GM12878 (cell line): ENCODE data around the gene GGCT. TPM values are rescaled to one million over a fixed set of nuclear protein-coding genes. Genes with fewer than 3 reads are reported as not detected.

Experiments used
- ATAC-seq: fragments of 200-7000 bp; cut with Tn5 transposase; 3 replicates; pipeline ENCODE4 v1.9.1; 2020; ENCODE audit warnings: mild to moderate bottlenecking, moderate library complexity
- BruUV-seq: library from RNA; stranded (reverse); fragments of 400-500 nt; replicated peaks from 2 replicates; lab custom pipeline; 2021; lab: Mats Ljungman, UMichigan
- CTCF ChIA-PET: fragments of 300-600 bp; sonication (Branson Sonifier 250); formaldehyde crosslinking; extraction: SDS; loops from one replicate; lab custom pipeline; 2021; ENCODE audit warnings: inconsistent platforms; lab: Yijun Ruan, JAX
- POLR2A ChIA-PET: fragments of 350-600 bp; formaldehyde crosslinking; extraction: SDS; loops from one replicate; lab custom pipeline; 2021; ENCODE audit warnings: inconsistent platforms; lab: Charles Lee
- RAD21 ChIA-PET: fragments of 300-600 bp; sonication (Branson Sonifier 250); formaldehyde crosslinking; loops from one replicate; lab custom pipeline; 2023; ENCODE audit warnings: antibody characterized with exemption; ENCODE audit not compliant: unreplicated experiment; lab: Charles Lee
- SMC1A ChIA-PET: fragments of 300-600 bp; sonication (Branson Sonifier 250); formaldehyde crosslinking; loops from one replicate; lab custom pipeline; 2023; ENCODE audit not compliant: unreplicated experiment, uncharacterized antibody; lab: Charles Lee
- DNase-seq: peaks from one replicate; pipeline ENCODE4 v3.0.0-alpha.2; 2011; ENCODE audit warnings: low read depth, low spot score
- FAIRE-seq: peaks from 3 replicates; lab custom pipeline; 2011; peaks lifted over from hg19 to GRCh38; lab: Jason Lieb, UNC
- H2AFZ ChIP-seq: 2 replicates; pipeline ENCODE4 v1.6.0; 2011; ENCODE audit warnings: low read depth, low read length, control low read depth; ENCODE audit not compliant: control insufficient read depth
- H3K27ac ChIP-seq: 2 replicates; pipeline ENCODE4 v1.5.1; 2011; ENCODE audit warnings: control low read depth; ENCODE audit not compliant: control insufficient read depth, insufficient read depth
- H3K27me3 ChIP-seq, 2 experiments: replicated peaks in 1 of 2; 2 replicates each; pipeline versions ENCODE4 v1.6.0 to v1.6.1; 2011; ENCODE audit warnings: low read length in 1 of 2; ENCODE audit not compliant: control insufficient read depth in 2 of 2, insufficient read depth in 2 of 2
- H3K36me3 ChIP-seq, 2 experiments: 2 replicates each; pipeline ENCODE4 v1.5.1; 2011; ENCODE audit warnings: low read length in 1 of 2; ENCODE audit not compliant: control insufficient read depth in 2 of 2, insufficient read depth in 2 of 2
- H3K4me1 ChIP-seq: 2 replicates; pipeline ENCODE4 v1.6.1; 2011; ENCODE audit warnings: mild to moderate bottlenecking, low read length, moderate library complexity, mixed read lengths; ENCODE audit not compliant: control insufficient read depth, insufficient read depth
- H3K4me2 ChIP-seq: 2 replicates; pipeline ENCODE4 v1.6.0; 2011; ENCODE audit warnings: control low read depth; ENCODE audit not compliant: control insufficient read depth, insufficient read depth
- H3K4me3 ChIP-seq: fragments of 200-600 bp; sonication (generic); 2 replicates; pipeline ENCODE4 v1.5.1; 2016
- H3K79me2 ChIP-seq: 2 replicates; pipeline ENCODE4 v1.6.0; 2011; ENCODE audit warnings: low read length; ENCODE audit not compliant: control insufficient read depth, insufficient read depth
- H3K9ac ChIP-seq: 2 replicates; pipeline ENCODE4 v1.8.0; 2011; ENCODE audit warnings: low read length, control low read depth, mixed read lengths; ENCODE audit not compliant: control insufficient read depth, insufficient read depth
- H3K9me3 ChIP-seq: replicated peaks from 3 replicates; pipeline ENCODE4 v1.5.1; 2011; ENCODE audit warnings: mild to moderate bottlenecking, low read length; ENCODE audit not compliant: control insufficient read depth, insufficient read depth
- H4K20me1 ChIP-seq: 2 replicates; pipeline ENCODE4 v1.6.0; 2011; ENCODE audit not compliant: control insufficient read depth, insufficient read depth
- MEF2B ChIP-seq: fragments of 450-650 bp; IDR thresholded peaks from 2 replicates; pipeline ENCODE4 v1.6.1; 2018; ENCODE audit warnings: mild to moderate bottlenecking, moderate library complexity; ENCODE audit not compliant: partially characterized antibody, poor library complexity, severe bottlenecking
- WGBS: methylation state at CpG from one replicate; pipeline ENCODE4 v1.1.6; 2016; ENCODE audit warnings: low lambda C conversion rate; ENCODE audit not compliant: insufficient replicate concordance, insufficient coverage; ENCODE audit errors: missing lambda C conversion rate; 5-methylcytosine and 5-hydroxymethylcytosine counted together
- in situ Hi-C: fragments of 300-500 bp; cut with MboI; formaldehyde crosslinking; loops from 9 replicates; pipeline ENCODE4 v1.14.3; 2018; ENCODE audit warnings: mixed read lengths
- intact Hi-C: fragments of 100-400 bp; cut with micrococcal nuclease; formaldehyde crosslinking; loops from one replicate; pipeline ENCODE4 v1.14.2; 2022; ENCODE audit not compliant: unreplicated experiment
- polyA plus RNA-seq, 11 experiments: library from polyadenylated mRNA; depleted of rRNA in 4 of 11; unstranded in 6 of 11; stranded (reverse) in 5 of 11; fragments of >200 nt; fragmentation: Nextera tagmentation in 4 of 11; fragmentation: Illumina TruSeq in 1 of 11; extraction: Ambion mirVana in 4 of 11; extraction: Trizol in 1 of 11; gene quantifications; 1 replicate in 1 of 11; 2 replicates in 10 of 11; pipeline versions ENCODE4 v1.2.1 to v1.2.3, GENCODE V29; 2011 to 2016; ENCODE audit warnings: inconsistent platforms in 2 of 11, missing spikeins in 2 of 11, low read depth in 1 of 11
- total RNA-seq, 4 experiments: library from RNA; depleted of rRNA in 3 of 4; stranded (reverse); fragments of >200 nt in 3 of 4; fragmentation: Illumina TruSeq in 1 of 4; extraction: Trizol in 1 of 4; gene quantifications; 2 replicates each; pipeline versions ENCODE4 v1.2.1 to v1.2.3, GENCODE V29; 2013 to 2021
- TF ChIP-seq, protein P1 (sequence below): fragments of 450-650 bp; IDR thresholded peaks from 2 replicates; pipeline ENCODE4 v1.6.1; 2016; ENCODE audit warnings: mild to moderate bottlenecking
- TF ChIP-seq, protein P2 (sequence below): fragments of 450-650 bp; formaldehyde crosslinking; IDR thresholded peaks from 2 replicates; pipeline ENCODE4 v1.5.0; 2022; ENCODE audit warnings: mild to moderate bottlenecking, missing genetic modification characterization
- TF ChIP-seq, protein P3 (sequence below): fragments of 450-650 bp; conservative IDR thresholded peaks from 2 replicates; pipeline ENCODE4 v1.6.1; 2017; ENCODE audit warnings: mild to moderate bottlenecking, moderate library complexity

GGCT gene
- total and polyA plus RNA-seq, 10 of the 15 experiments (the other 5 are each of a cell fraction or from before 2014, with no cell fraction given), result 57.0 to 215 (median 92.3) TPM

DNA sequence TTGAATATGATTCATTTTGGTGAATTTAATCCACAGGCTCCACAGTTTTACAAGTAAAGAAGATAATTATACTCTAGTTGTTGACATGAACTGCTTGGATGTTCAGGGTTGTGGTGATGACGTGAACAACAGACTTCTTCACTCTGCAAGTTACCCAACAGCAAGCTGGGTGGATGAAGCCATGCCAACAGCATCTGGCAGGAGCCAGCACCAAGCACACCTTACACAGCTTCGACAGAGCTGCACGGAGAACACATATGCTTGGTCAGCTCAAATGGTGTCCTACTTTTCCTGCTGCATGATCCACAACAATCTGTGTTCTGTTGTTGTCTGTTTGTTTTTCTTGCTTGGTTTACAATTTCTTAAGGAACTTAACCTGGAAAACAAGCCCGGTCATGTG is 35.8 kb downstream of the GGCT start:
- FAIRE-seq, result no peak
- Histone ChIP-seq H3K9ac (no peak overlapping the region), H3K27ac (no peak overlapping the region), H3K27me3 (no peaks in the 10 kb centered on the region), H3K4me2 (no peak overlapping the region), H3K9me3 (no peaks in the 10 kb centered on the region; the same call in 2 of the 3 replicates), H3K4me3 (no peak overlapping the region), H4K20me1 (no peaks in the 10 kb centered on the region), H3K36me3 (0 out of 4 replicates have a peak, but pooled peaks cover 0 to 6% of the 10 kb centered on the region in 2 experiments), H2AFZ (no peak overlapping the region), H3K4me1 (peaks cover 23% of the 10 kb centered on the region), H3K79me2 (peaks cover 4% of the 10 kb centered on the region)
- 97% methylated on average over 4 of the region's 4 CpGs for WGBS
- TF ChIP-seq, protein P1, sequence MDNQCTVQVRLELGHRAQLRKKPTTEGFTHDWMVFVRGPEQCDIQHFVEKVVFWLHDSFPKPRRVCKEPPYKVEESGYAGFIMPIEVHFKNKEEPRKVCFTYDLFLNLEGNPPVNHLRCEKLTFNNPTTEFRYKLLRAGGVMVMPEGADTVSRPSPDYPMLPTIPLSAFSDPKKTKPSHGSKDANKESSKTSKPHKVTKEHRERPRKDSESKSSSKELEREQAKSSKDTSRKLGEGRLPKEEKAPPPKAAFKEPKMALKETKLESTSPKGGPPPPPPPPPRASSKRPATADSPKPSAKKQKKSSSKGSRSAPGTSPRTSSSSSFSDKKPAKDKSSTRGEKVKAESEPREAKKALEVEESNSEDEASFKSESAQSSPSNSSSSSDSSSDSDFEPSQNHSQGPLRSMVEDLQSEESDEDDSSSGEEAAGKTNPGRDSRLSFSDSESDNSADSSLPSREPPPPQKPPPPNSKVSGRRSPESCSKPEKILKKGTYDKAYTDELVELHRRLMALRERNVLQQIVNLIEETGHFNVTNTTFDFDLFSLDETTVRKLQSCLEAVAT, result no peak
- TF ChIP-seq, protein P2, sequence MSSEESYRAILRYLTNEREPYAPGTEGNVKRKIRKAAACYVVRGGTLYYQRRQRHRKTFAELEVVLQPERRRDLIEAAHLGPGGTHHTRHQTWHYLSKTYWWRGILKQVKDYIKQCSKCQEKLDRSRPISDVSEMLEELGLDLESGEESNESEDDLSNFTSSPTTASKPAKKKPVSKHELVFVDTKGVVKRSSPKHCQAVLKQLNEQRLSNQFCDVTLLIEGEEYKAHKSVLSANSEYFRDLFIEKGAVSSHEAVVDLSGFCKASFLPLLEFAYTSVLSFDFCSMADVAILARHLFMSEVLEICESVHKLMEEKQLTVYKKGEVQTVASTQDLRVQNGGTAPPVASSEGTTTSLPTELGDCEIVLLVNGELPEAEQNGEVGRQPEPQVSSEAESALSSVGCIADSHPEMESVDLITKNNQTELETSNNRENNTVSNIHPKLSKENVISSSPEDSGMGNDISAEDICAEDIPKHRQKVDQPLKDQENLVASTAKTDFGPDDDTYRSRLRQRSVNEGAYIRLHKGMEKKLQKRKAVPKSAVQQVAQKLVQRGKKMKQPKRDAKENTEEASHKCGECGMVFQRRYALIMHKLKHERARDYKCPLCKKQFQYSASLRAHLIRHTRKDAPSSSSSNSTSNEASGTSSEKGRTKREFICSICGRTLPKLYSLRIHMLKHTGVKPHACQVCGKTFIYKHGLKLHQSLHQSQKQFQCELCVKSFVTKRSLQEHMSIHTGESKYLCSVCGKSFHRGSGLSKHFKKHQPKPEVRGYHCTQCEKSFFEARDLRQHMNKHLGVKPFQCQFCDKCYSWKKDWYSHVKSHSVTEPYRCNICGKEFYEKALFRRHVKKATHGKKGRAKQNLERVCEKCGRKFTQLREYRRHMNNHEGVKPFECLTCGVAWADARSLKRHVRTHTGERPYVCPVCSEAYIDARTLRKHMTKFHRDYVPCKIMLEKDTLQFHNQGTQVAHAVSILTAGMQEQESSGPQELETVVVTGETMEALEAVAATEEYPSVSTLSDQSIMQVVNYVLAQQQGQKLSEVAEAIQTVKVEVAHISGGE, result no peak
- TF ChIP-seq, protein P3, sequence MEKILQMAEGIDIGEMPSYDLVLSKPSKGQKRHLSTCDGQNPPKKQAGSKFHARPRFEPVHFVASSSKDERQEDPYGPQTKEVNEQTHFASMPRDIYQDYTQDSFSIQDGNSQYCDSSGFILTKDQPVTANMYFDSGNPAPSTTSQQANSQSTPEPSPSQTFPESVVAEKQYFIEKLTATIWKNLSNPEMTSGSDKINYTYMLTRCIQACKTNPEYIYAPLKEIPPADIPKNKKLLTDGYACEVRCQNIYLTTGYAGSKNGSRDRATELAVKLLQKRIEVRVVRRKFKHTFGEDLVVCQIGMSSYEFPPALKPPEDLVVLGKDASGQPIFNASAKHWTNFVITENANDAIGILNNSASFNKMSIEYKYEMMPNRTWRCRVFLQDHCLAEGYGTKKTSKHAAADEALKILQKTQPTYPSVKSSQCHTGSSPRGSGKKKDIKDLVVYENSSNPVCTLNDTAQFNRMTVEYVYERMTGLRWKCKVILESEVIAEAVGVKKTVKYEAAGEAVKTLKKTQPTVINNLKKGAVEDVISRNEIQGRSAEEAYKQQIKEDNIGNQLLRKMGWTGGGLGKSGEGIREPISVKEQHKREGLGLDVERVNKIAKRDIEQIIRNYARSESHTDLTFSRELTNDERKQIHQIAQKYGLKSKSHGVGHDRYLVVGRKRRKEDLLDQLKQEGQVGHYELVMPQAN, result no peak
- no peak for TF ChIP-seq MEF2B
- intact Hi-C loops, result no loop called here
- no TSS peak for BruUV-seq
- in situ Hi-C loops, result no loop called here
- ChIA-PET CTCF (interaction anchor here (0.6 to 1.3 kb wide), 3 partner anchors 9 to 72 kb away, joined by 3 to 7 read pairs (median 3); no protein-coding TSS in a partner anchor), POLR2A (interaction anchor here (0.8 to 1.1 kb wide), 3 partner anchors 10 to 264 kb away, joined by 3 to 4 read pairs (median 3); partner anchors contain the start of gene NOD1), RAD21 (no interaction called here), SMC1A (interaction anchor here (3.8 kb wide), 1 partner anchor 9 kb away, joined by 15 read pairs; the partner anchor contains the start of gene NOD1)
- no peak for DNase-seq
- ATAC-seq, result no peak
